Suprapubic skin (tissue), 4 donors: ENCODE data around the gene SLC9A8.

Source experiments
- POLR2A ChIP-seq, 2 donors: fragments of 450-650 bp; IDR thresholded peaks; one replicate each; pipeline ENCODE4 v1.6.1; 2017; ENCODE audit warnings: antibody characterized with exemption in 2 of 2, mild to moderate bottlenecking in 2 of 2, moderate library complexity in 2 of 2
- POLR2AphosphoS5 ChIP-seq, 3 donors: sonication (generic); formaldehyde crosslinking; IDR thresholded peaks; one replicate each; pipeline ENCODE4 v1.6.1; 2017; ENCODE audit warnings: antibody characterized with exemption in 3 of 3
- TF ChIP-seq, protein P1 (sequence below), 2 donors: fragments of 200-600 bp in 1 of 2; fragments of 450-650 bp in 1 of 2; sonication (generic) in 1 of 2; IDR thresholded peaks; one replicate each; pipeline ENCODE4 v1.5.1; 2016 to 2019; ENCODE audit warnings: antibody characterized with exemption in 2 of 2, mild to moderate bottlenecking in 1 of 2, moderate library complexity in 1 of 2

DNA sequence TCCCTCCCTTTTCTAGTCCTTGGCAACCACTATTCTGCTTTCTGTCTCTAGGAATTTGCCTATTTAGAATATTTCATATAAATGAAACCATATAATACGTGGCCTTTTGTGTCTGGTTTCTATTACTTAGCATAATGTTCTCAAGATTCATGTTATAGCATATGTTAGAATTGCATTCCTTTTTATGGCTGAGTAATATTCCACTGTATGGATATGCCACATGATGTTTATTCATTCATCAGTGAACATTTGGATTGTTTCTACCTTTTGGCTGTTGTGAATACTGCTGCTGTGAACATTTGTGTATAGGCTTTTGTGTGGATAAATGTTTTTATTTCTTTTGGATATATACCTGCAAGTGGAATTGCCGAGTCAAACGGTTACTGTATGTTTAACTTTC, 7.1 kb downstream of the SLC9A8 start:
- TF ChIP-seq, protein P1, sequence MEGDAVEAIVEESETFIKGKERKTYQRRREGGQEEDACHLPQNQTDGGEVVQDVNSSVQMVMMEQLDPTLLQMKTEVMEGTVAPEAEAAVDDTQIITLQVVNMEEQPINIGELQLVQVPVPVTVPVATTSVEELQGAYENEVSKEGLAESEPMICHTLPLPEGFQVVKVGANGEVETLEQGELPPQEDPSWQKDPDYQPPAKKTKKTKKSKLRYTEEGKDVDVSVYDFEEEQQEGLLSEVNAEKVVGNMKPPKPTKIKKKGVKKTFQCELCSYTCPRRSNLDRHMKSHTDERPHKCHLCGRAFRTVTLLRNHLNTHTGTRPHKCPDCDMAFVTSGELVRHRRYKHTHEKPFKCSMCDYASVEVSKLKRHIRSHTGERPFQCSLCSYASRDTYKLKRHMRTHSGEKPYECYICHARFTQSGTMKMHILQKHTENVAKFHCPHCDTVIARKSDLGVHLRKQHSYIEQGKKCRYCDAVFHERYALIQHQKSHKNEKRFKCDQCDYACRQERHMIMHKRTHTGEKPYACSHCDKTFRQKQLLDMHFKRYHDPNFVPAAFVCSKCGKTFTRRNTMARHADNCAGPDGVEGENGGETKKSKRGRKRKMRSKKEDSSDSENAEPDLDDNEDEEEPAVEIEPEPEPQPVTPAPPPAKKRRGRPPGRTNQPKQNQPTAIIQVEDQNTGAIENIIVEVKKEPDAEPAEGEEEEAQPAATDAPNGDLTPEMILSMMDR (IDR thresholded peaks at IDR 0.05): no peak
- TF ChIP-seq POLR2AphosphoS5 (IDR thresholded peaks at IDR 0.05) (no peak), POLR2A (IDR thresholded peaks at IDR 0.05) (no peak)
